Esophagus squamous epithelium (tissue), 5 donors: ENCODE results near the gene RHOA. TPM values are rescaled to one million over a fixed set of nuclear protein-coding genes. Genes with fewer than 3 reads are reported as not detected.
A peak's percentile ranks its signal among the peaks of the same experiment; 100 is the strongest.

Experiments used
- DNase-seq: peaks from one replicate; lab custom pipeline; 2025; lab: John Stamatoyannopoulos, UW
- H3K27ac ChIP-seq, 4 donors: fragments of 200-600 bp; sonication (generic); one replicate each; pipeline ENCODE4 v1.5.1; 2016 to 2019; ENCODE audit warnings: mild to moderate bottlenecking in 1 of 4
- H3K27me3 ChIP-seq, 4 donors: fragments of 200-600 bp; sonication (generic); 1 replicate in 3 of 4; 2 replicates in 1 of 4; pipeline versions ENCODE4 v1.5.1 to v1.6.0; 2017 to 2021; ENCODE audit warnings: antibody characterized with exemption in 1 of 4
- H3K36me3 ChIP-seq, 3 donors: fragments of 200-600 bp; sonication (generic); one replicate each; pipeline ENCODE4 v1.5.1; 2016 to 2019
- H3K4me1 ChIP-seq, 3 donors: fragments of 200-600 bp; sonication (generic); one replicate each; pipeline ENCODE4 v1.5.1; 2017 to 2019
- H3K4me3 ChIP-seq, 4 donors: fragments of 200-600 bp; sonication (generic); 1 replicate in 3 of 4; 2 replicates in 1 of 4; pipeline ENCODE4 v1.5.1; 2016 to 2019; ENCODE audit warnings: mild to moderate bottlenecking in 2 of 4, moderate library complexity in 1 of 4
- H3K9me3 ChIP-seq, 3 donors: fragments of 200-600 bp; sonication (generic); one replicate each; pipeline ENCODE4 v1.5.1; 2016 to 2019
- POLR2A ChIP-seq, 4 donors: fragments of 450-650 bp; IDR thresholded peaks; one replicate each; pipeline ENCODE4 v1.6.1; 2017; ENCODE audit warnings: antibody characterized with exemption in 4 of 4, mild to moderate bottlenecking in 4 of 4, moderate library complexity in 3 of 4
- WGBS, 2 donors: methylation state at CpG; one replicate each; pipeline ENCODE4 v1.1.5; 2018; 5-methylcytosine and 5-hydroxymethylcytosine counted together
- intact Hi-C: fragments of 100-400 bp; cut with DNase I; formaldehyde crosslinking; loops from one replicate; pipeline ENCODE4 v1.15.0; 2022
- total RNA-seq, 4 donors: library from RNA; depleted of rRNA; stranded (reverse); fragments of >200 nt; gene quantifications; one replicate each; pipeline ENCODE4 v1.1.0, GENCODE V29; 2016
- TF ChIP-seq, protein P1 (sequence below), 6 experiments: fragments of 450-650 bp in 4 of 6; fragments of 200-600 bp in 2 of 6; sonication (generic) in 2 of 6; IDR thresholded peaks; one replicate each; pipeline ENCODE4 v1.5.1; 2016 to 2019; ENCODE audit warnings: antibody characterized with exemption in 6 of 6, mild to moderate bottlenecking in 4 of 6, moderate library complexity in 4 of 6
- donor health status: DM: yes; HTN: yes; CAD: no.

Gene RHOA
- total RNA-seq, 4 donors from 2014 or later, result 290 to 421 (median 345) TPM

GRCh38 chr3:49454898-49455681 is 43.3 kb upstream of the RHOA start:
- Histone ChIP-seq H3K4me1 (peaks cover 0 to 8% (median 6%) of the 10 kb centered on the region in 3 donors), H3K36me3 (no peaks in the 10 kb centered on the region), H3K9me3 (no peaks in the 10 kb centered on the region), H3K27me3 (no peaks in the 10 kb centered on the region), H3K27ac (no peak overlapping the region), H3K4me3 (no peak overlapping the region)
- no peak for DNase-seq
- intact Hi-C loops, result no loop called here
- TF ChIP-seq POLR2A (IDR thresholded peaks at IDR 0.05), result no peak
- TF ChIP-seq, protein P1, sequence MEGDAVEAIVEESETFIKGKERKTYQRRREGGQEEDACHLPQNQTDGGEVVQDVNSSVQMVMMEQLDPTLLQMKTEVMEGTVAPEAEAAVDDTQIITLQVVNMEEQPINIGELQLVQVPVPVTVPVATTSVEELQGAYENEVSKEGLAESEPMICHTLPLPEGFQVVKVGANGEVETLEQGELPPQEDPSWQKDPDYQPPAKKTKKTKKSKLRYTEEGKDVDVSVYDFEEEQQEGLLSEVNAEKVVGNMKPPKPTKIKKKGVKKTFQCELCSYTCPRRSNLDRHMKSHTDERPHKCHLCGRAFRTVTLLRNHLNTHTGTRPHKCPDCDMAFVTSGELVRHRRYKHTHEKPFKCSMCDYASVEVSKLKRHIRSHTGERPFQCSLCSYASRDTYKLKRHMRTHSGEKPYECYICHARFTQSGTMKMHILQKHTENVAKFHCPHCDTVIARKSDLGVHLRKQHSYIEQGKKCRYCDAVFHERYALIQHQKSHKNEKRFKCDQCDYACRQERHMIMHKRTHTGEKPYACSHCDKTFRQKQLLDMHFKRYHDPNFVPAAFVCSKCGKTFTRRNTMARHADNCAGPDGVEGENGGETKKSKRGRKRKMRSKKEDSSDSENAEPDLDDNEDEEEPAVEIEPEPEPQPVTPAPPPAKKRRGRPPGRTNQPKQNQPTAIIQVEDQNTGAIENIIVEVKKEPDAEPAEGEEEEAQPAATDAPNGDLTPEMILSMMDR (IDR thresholded peaks at IDR 0.05), result no peak
- 50 to 79% methylated on average over 1 to 2 of the region's 3 CpGs for WGBS, 2 donors

GRCh38 chr3:49454458-49454857 is 42.7 kb upstream of the RHOA start:
- no peak overlapping the region for H3K27ac ChIP-seq
- no peak overlapping the region for H3K4me3 ChIP-seq
- TF ChIP-seq, protein P1 (IDR thresholded peaks at IDR 0.05), result peak in 1 of 6 experiments; percentile 21
- no peak for TF ChIP-seq POLR2A (IDR thresholded peaks at IDR 0.05)
- no peaks in the 10 kb centered on the region for H3K27me3 ChIP-seq
- H3K4me1 ChIP-seq, result peaks cover 0 to 8% (median 6%) of the 10 kb centered on the region in 3 donors
- intact Hi-C loops, result no loop called here
- no peaks in the 10 kb centered on the region for H3K36me3 ChIP-seq
- 92 to 96% methylated on average over 2 of the region's 2 CpGs for WGBS, 2 donors
- DNase-seq, result no peak
- no peaks in the 10 kb centered on the region for H3K9me3 ChIP-seq

DNA sequence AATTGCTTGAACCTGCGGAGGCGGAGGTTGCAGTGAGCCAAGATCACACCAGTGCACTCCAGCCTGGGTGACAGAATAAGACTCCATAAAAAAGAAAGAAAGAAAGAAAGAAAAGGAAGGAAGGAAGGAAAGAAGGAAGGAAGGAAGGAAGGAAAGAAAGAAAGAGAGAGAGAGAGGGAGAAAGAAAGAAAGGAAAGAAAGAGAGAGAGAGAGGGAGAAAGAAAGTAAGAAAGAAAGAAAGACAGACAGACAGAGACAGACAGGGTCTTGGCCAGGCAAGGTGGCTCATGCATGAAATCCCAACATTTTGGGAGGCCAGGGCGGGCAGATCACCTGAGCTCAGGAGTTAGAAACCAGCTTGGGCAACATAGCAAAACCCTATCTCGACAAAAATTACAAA is 41.8 kb upstream of the RHOA start:
- Histone ChIP-seq H3K9me3 (no peaks in the 10 kb centered on the region), H3K27me3 (no peaks in the 10 kb centered on the region), H3K4me1 (peaks cover 0 to 10% (median 8%) of the 10 kb centered on the region in 3 donors), H3K36me3 (no peaks in the 10 kb centered on the region), H3K4me3 (no peak overlapping the region), H3K27ac (no peak overlapping the region)
- TF ChIP-seq, protein P1 (IDR thresholded peaks at IDR 0.05), result no peak
- TF ChIP-seq POLR2A (IDR thresholded peaks at IDR 0.05), result no peak
- no peak for DNase-seq
- intact Hi-C loops, result no loop called here
- WGBS, 2 donors, result 89 to 98% methylated on average over 4 of the region's 4 CpGs

- intact Hi-C loops, result loop anchor here (10.0 kb wide), 2 partner anchors 111 to 281 kb away; partner anchors contain the start of gene CCDC71
- H3K27ac ChIP-seq, result no peak overlapping the region
- TF ChIP-seq, protein P1 (IDR thresholded peaks at IDR 0.05), result no peak
- TF ChIP-seq POLR2A (IDR thresholded peaks at IDR 0.05), result no peak
- no peak for DNase-seq
- H3K9me3 ChIP-seq, result no peaks in the 10 kb centered on the region
- WGBS, 2 donors, result 71 to 97% methylated on average over 1 to 5 of the region's 5 CpGs
- no peaks in the 10 kb centered on the region for H3K27me3 ChIP-seq
- no peaks in the 10 kb centered on the region for H3K36me3 ChIP-seq
- no peak overlapping the region for H3K4me3 ChIP-seq
- peaks cover 7 to 19% (median 8%) of the 10 kb centered on the region in 3 donors for H3K4me1 ChIP-seq
These were observed 33.6 kb upstream of the RHOA start for GRCh38 chr3:49445391-49445790.

DNA sequence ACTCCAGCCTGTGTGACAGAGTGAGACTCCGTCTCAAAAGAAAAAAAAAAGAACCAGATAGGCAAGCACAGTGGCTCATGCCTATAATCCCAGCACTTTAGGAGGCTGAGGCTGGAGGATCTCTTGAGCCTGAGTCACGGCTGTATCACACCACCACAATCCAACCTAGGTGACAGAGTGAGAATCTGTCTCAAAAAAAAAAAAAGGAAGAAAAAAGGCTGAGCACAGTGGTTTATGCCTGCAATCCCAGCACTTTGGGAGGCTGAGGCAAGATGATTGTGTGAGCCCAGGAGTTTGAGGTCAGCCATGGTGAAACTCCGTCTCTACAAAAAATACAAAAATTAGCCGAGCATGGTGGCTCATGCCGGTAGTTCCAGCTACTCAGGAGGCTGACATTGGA is 23.0 kb upstream of the RHOA start:
- Histone ChIP-seq H3K27ac (no peak overlapping the region), H3K27me3 (no peaks in the 10 kb centered on the region), H3K36me3 (no peaks in the 10 kb centered on the region), H3K9me3 (no peaks in the 10 kb centered on the region), H3K4me3 (no peak overlapping the region), H3K4me1 (peaks cover 0 to 4% (median 0%) of the 10 kb centered on the region in 3 donors)
- DNase-seq, result no peak
- TF ChIP-seq, protein P1 (IDR thresholded peaks at IDR 0.05), result no peak
- no peak for TF ChIP-seq POLR2A (IDR thresholded peaks at IDR 0.05)
- intact Hi-C loops, result no loop called here
- 83 to 96% methylated on average over 3 to 5 of the region's 5 CpGs for WGBS, 2 donors
